IMR-90 (cell line): ENCODE results near the gene ZCCHC24. TPM values are rescaled to one million over a fixed set of nuclear protein-coding genes. Genes with fewer than 3 reads are reported as not detected.

Experiments used
- ATAC-seq: fragments of 200-7000 bp; cut with Tn5 transposase; 2 replicates; pipeline ENCODE4 v1.9.1; 2020; ENCODE audit warnings: low read depth, mild to moderate bottlenecking, moderate library complexity
- BruUV-seq: library from RNA; stranded (reverse); fragments of 400-500 nt; replicated peaks from 2 replicates; lab custom pipeline; 2021; lab: Mats Ljungman, UMichigan
- CTCF ChIA-PET: fragments of 300-600 bp; formaldehyde crosslinking; extraction: SDS; loops from one replicate; lab custom pipeline; 2021; ENCODE audit warnings: antibody characterized with exemption; lab: Yijun Ruan, JAX
- POLR2A ChIA-PET: fragments of 300-600 bp; sonication (Branson Sonifier 250); formaldehyde crosslinking; loops from one replicate; lab custom pipeline; 2022; ENCODE audit warnings: antibody characterized with exemption; ENCODE audit not compliant: unreplicated experiment; lab: Charles Lee
- DNase-seq: peaks from one replicate; pipeline ENCODE4 v3.0.0; 2013
- H2AFZ ChIP-seq: replicated peaks from 2 replicates; pipeline ENCODE3; 2013; ENCODE audit warnings: low read length, mild to moderate bottlenecking; ENCODE audit not compliant: poor library complexity
- H2AK5ac ChIP-seq: 2 replicates; pipeline ENCODE4 v1.6.1; 2013; ENCODE audit warnings: low read depth, low read length, inconsistent platforms
- H2AK9ac ChIP-seq: replicated peaks from 2 replicates; pipeline ENCODE3; 2013; ENCODE audit warnings: mild to moderate bottlenecking, low read depth, low read length, moderate library complexity; ENCODE audit not compliant: poor library complexity
- H2BK120ac ChIP-seq: 2 replicates; pipeline ENCODE4 v1.6.1; 2013; ENCODE audit warnings: low read depth, low read length, inconsistent platforms
- H2BK15ac ChIP-seq: 3 replicates; pipeline ENCODE4 v1.6.1; 2013; ENCODE audit warnings: low read depth, low read length, inconsistent platforms
- H2BK20ac ChIP-seq: 2 replicates; pipeline ENCODE4 v1.6.1; 2013; ENCODE audit warnings: low read depth, mild to moderate bottlenecking, inconsistent platforms, low read length, moderate library complexity
- H2BK5ac ChIP-seq: 2 replicates; pipeline ENCODE4 v1.6.1; 2013; ENCODE audit warnings: mild to moderate bottlenecking, low read depth, low read length, inconsistent platforms; ENCODE audit not compliant: poor library complexity, severe bottlenecking
- H3K14ac ChIP-seq: replicated peaks from 2 replicates; pipeline ENCODE4 v1.6.1; 2013; ENCODE audit warnings: low read depth, low read length, inconsistent platforms
- H3K18ac ChIP-seq: 2 replicates; pipeline ENCODE4 v1.6.1; 2013; ENCODE audit warnings: low read depth, low read length, control low read depth
- H3K23ac ChIP-seq: 2 replicates; pipeline ENCODE4 v1.6.1; 2013; ENCODE audit warnings: low read depth, low read length, inconsistent platforms
- H3K27ac ChIP-seq: 2 replicates; pipeline ENCODE4 v1.5.1; 2013; ENCODE audit warnings: mild to moderate bottlenecking, control low read depth, low read length; ENCODE audit not compliant: insufficient read depth
- H3K27me3 ChIP-seq: 2 replicates; pipeline ENCODE4 v1.6.1; 2013; ENCODE audit warnings: low read length; ENCODE audit not compliant: control insufficient read depth, insufficient read depth
- H3K36me3 ChIP-seq: 2 replicates; pipeline ENCODE4 v1.6.1; 2013; ENCODE audit warnings: low read length, mixed read lengths; ENCODE audit not compliant: control insufficient read depth, insufficient read depth
- H3K4ac ChIP-seq: 2 replicates; pipeline ENCODE4 v1.6.1; 2013; ENCODE audit warnings: low read depth, low read length, inconsistent platforms
- H3K4me1 ChIP-seq: 2 replicates; pipeline ENCODE4 v1.6.1; 2013; ENCODE audit warnings: low read length, mixed read lengths; ENCODE audit not compliant: control insufficient read depth, insufficient read depth
- H3K4me2 ChIP-seq: 2 replicates; pipeline ENCODE4 v1.6.1; 2013; ENCODE audit warnings: low read depth, mild to moderate bottlenecking, control low read depth, low read length, moderate library complexity
- H3K4me3 ChIP-seq: 2 replicates; pipeline ENCODE4 v1.5.1; 2013; ENCODE audit warnings: low read depth, mild to moderate bottlenecking, control low read depth, low read length, moderate library complexity; ENCODE audit not compliant: insufficient read depth
- H3K56ac ChIP-seq: 2 replicates; pipeline ENCODE4 v1.6.1; 2013; ENCODE audit warnings: low read length, inconsistent platforms; ENCODE audit not compliant: insufficient read depth; ENCODE audit errors: extremely low read depth
- H3K79me1 ChIP-seq, 2 experiments: 2 replicates each; pipeline ENCODE4 v1.6.1; 2013; ENCODE audit warnings: low read length in 2 of 2, inconsistent platforms in 1 of 2, low read depth in 1 of 2
- H3K9ac ChIP-seq: 2 replicates; pipeline ENCODE4 v1.6.1; 2013; ENCODE audit warnings: low read depth, low read length, control low read depth
- H3K9me1 ChIP-seq: 2 replicates; pipeline ENCODE4 v1.6.1; 2013; ENCODE audit warnings: low read length, inconsistent platforms; ENCODE audit not compliant: insufficient read depth
- H3K9me3 ChIP-seq: 2 replicates; pipeline ENCODE4 v1.6.1; 2013; ENCODE audit warnings: low read length; ENCODE audit not compliant: control insufficient read depth, insufficient read depth
- H4K20me1 ChIP-seq: 2 replicates; pipeline ENCODE4 v1.6.1; 2013; ENCODE audit warnings: low read length, inconsistent platforms; ENCODE audit not compliant: insufficient read depth
- H4K5ac ChIP-seq: 2 replicates; pipeline ENCODE4 v1.6.1; 2013; ENCODE audit warnings: mild to moderate bottlenecking, low read depth, low read length, control low read depth
- H4K8ac ChIP-seq, 2 experiments: 2 replicates each; pipeline ENCODE4 v1.6.1; 2013; ENCODE audit warnings: low read depth in 2 of 2, low read length in 2 of 2, control low read depth in 1 of 2, inconsistent platforms in 1 of 2
- H4K91ac ChIP-seq: 2 replicates; pipeline ENCODE4 v1.6.1; 2013; ENCODE audit warnings: low read depth, low read length, inconsistent platforms; ENCODE audit not compliant: insufficient read depth
- CEBPB ChIP-seq: IDR thresholded peaks from 2 replicates; pipeline ENCODE4 v1.6.1; 2012; ENCODE audit warnings: low read depth, low read length, improper control_type of control experiment
- CHD1 ChIP-seq: IDR thresholded peaks from 2 replicates; pipeline ENCODE4 v1.6.1; 2012; ENCODE audit warnings: low read depth, low read length, improper control_type of control experiment
- WGBS, 2 experiments: methylation state at CpG; one replicate each; pipeline versions ENCODE4 v1.1.5 to v1.1.7; 2013; ENCODE audit warnings: missing lambda C conversion rate in 2 of 2; ENCODE audit not compliant: insufficient read length in 1 of 2; ENCODE audit errors: extremely low coverage in 2 of 2; 5-methylcytosine and 5-hydroxymethylcytosine counted together
- dilution Hi-C: fragments of 300-500 bp; cut with HindIII; formaldehyde crosslinking; loops from one replicate; pipeline ENCODE4 v1.14.3; 2018; ENCODE audit warnings: low sequenced_read_pairs; ENCODE audit not compliant: unreplicated experiment
- in situ Hi-C: fragments of 300-500 bp; cut with MboI; formaldehyde crosslinking; loops from 3 replicates; pipeline ENCODE4 v1.14.3; 2019; ENCODE audit warnings: low sequenced_read_pairs, inconsistent platforms, mixed read lengths
- intact Hi-C: fragments of 100-400 bp; cut with micrococcal nuclease; formaldehyde crosslinking; loops from 2 replicates; pipeline ENCODE4 v1.10.0; 2022
- polyA plus RNA-seq, 3 experiments: library from polyadenylated mRNA; depleted of rRNA; stranded (reverse); fragments of >200 nt; gene quantifications; 2 replicates each; pipeline ENCODE4 v1.2.3, GENCODE V29; 2012; ENCODE audit warnings: low replicate concordance in 1 of 3
- total RNA-seq: library from RNA; depleted of rRNA; stranded (reverse); fragments of >200 nt; gene quantifications from 2 replicates; pipeline ENCODE4 v1.2.3, GENCODE V29; 2012

ZCCHC24 gene
- total and polyA plus RNA-seq, 2 of the 4 experiments (the other 2 are of a cell fraction): 15.1 to 25.9 TPM

GRCh38 chr10:79412516-79412915 lies 32.9 kb downstream of the ZCCHC24 start:
- no peak overlapping the region for H3K27ac ChIP-seq
- BruUV-seq: no TSS peak
- H4K91ac ChIP-seq: peak overlapping the region; percentile 58
- no peak overlapping the region for H3K4me2 ChIP-seq
- H3K4ac ChIP-seq: peak overlapping the region; percentile 81; the same call in 1 of the 2 replicates
- 0 out of 2 replicates have a peak overlapping the region, but pooled peaks have one; percentile 23 for H2BK20ac ChIP-seq
- peaks cover 59% of the 10 kb centered on the region for H3K36me3 ChIP-seq
- in situ Hi-C loops: no loop called here
- no peak for DNase-seq
- H3K9me1 ChIP-seq: peaks cover 41% of the 10 kb centered on the region
- peaks cover 55 to 69% of the 10 kb centered on the region in 2 experiments for H3K79me1 ChIP-seq
- H3K4me3 ChIP-seq: no peak overlapping the region
- 98% methylated on average over 6 of the region's 11 CpGs; no CpG with 5 or more reads in 1 of the 2 experiments for WGBS, 2 experiments
- intact Hi-C loops: no loop called here
- H3K4me1 ChIP-seq: peaks cover 45% of the 10 kb centered on the region
- no peak overlapping the region for H2AFZ ChIP-seq
- peak overlapping the region; percentile 46 for H2AK9ac ChIP-seq
- no peak overlapping the region for H3K9ac ChIP-seq
- no peak overlapping the region for H4K5ac ChIP-seq
- H3K56ac ChIP-seq: no peak overlapping the region
- no peaks in the 10 kb centered on the region for H3K9me3 ChIP-seq
- peak overlapping the region; percentile 74; the same call in 1 of the 2 replicates for H2AK5ac ChIP-seq
- H3K18ac ChIP-seq: no peak overlapping the region
- dilution Hi-C loops: no loop called here
- CTCF ChIA-PET: interaction anchor here (0.6 to 0.7 kb wide), 2 partner anchors 29 to 38 kb away, joined by 3 read pairs; no protein-coding TSS in a partner anchor
- H4K8ac ChIP-seq: peak overlapping the region in 1 of 2 experiments; percentile 59; a peak in 1 of 4 replicates
- POLR2A ChIA-PET: no interaction called here
- TF ChIP-seq CHD1 (no peak), CEBPB (no peak)
- H2BK5ac ChIP-seq: no peak overlapping the region
- 0 out of 2 replicates have a peak overlapping the region, but pooled peaks have one; percentile 80 for H3K14ac ChIP-seq
- no peak for ATAC-seq
- H3K27me3 ChIP-seq: no peaks in the 10 kb centered on the region
- H2BK120ac ChIP-seq: peak overlapping the region; percentile 60
- H4K20me1 ChIP-seq: peaks cover 51% of the 10 kb centered on the region
- H3K23ac ChIP-seq: 0 out of 2 replicates have a peak overlapping the region, but pooled peaks have one; percentile 65
- H2BK15ac ChIP-seq: 0 out of 3 replicates have a peak overlapping the region, but pooled peaks have one; percentile 51
